Hepatocyte (in vitro differentiated cells): Measurements from ENCODE around the gene METTL13. TPM values are rescaled to one million over a fixed set of nuclear protein-coding genes. Genes with fewer than 3 reads are reported as not detected.

Experiments used
- DNase-seq: peaks from one replicate; pipeline ENCODE4 v3.0.0-alpha.2; 2016; ENCODE audit warnings: low spot score
- H2AFZ ChIP-seq: fragments of 200-600 bp; sonication (generic); 2 replicates; pipeline ENCODE4 v1.6.0; 2016; ENCODE audit warnings: antibody characterized with exemption, mild to moderate bottlenecking
- H3K27ac ChIP-seq: fragments of 200-600 bp; sonication (generic); 2 replicates; pipeline ENCODE4 v1.5.1; 2016; ENCODE audit warnings: mild to moderate bottlenecking
- H3K27me3 ChIP-seq: fragments of 200-600 bp; sonication (generic); 2 replicates; pipeline ENCODE4 v1.6.1; 2016
- H3K36me3 ChIP-seq: fragments of 200-600 bp; sonication (generic); replicated peaks from 2 replicates; pipeline ENCODE4 v1.5.1; 2016; ENCODE audit warnings: low read depth; ENCODE audit not compliant: insufficient read depth
- H3K4me1 ChIP-seq: fragments of 200-600 bp; sonication (generic); 2 replicates; pipeline ENCODE4 v1.5.1; 2016; ENCODE audit warnings: mild to moderate bottlenecking, moderate library complexity; ENCODE audit not compliant: insufficient read depth
- H3K4me2 ChIP-seq: fragments of 200-600 bp; sonication (generic); 2 replicates; pipeline ENCODE4 v1.6.0; 2016
- H3K4me3 ChIP-seq: fragments of 200-600 bp; sonication (generic); 2 replicates; pipeline ENCODE4 v1.5.1; 2016; ENCODE audit warnings: mild to moderate bottlenecking
- H3K79me2 ChIP-seq: fragments of 200-600 bp; sonication (generic); 2 replicates; pipeline ENCODE4 v1.6.0; 2017; ENCODE audit warnings: mild to moderate bottlenecking
- H3K9me2 ChIP-seq: fragments of 200-600 bp; sonication (generic); replicated peaks from 2 replicates; pipeline ENCODE4 v1.6.0; 2017; ENCODE audit warnings: mild to moderate bottlenecking; ENCODE audit not compliant: insufficient read depth
- H3K9me3 ChIP-seq: fragments of 200-600 bp; sonication (generic); 2 replicates; pipeline ENCODE4 v1.5.1; 2016; ENCODE audit warnings: low read depth, mild to moderate bottlenecking
- H4K20me1 ChIP-seq: fragments of 200-600 bp; sonication (generic); 2 replicates; pipeline ENCODE4 v1.6.0; 2016; ENCODE audit warnings: mild to moderate bottlenecking; ENCODE audit not compliant: insufficient read depth, poor library complexity, severe bottlenecking
- EZH2 ChIP-seq: fragments of 200-600 bp; sonication (generic); IDR thresholded peaks from 2 replicates; pipeline ENCODE4 v1.6.1; 2016; ENCODE audit warnings: antibody characterized with exemption, mild to moderate bottlenecking, borderline replicate concordance
- EZH2phosphoT487 ChIP-seq: fragments of 200-600 bp; sonication (generic); IDR thresholded peaks from one replicate; pipeline ENCODE4 v1.6.1; 2018; ENCODE audit warnings: antibody characterized with exemption, mild to moderate bottlenecking, low read depth, moderate library complexity; ENCODE audit not compliant: unreplicated experiment, severe bottlenecking
- WGBS: methylation state at CpG from one replicate; pipeline ENCODE4 v1.1.6; 2016; ENCODE audit warnings: low lambda C conversion rate; ENCODE audit errors: missing lambda C conversion rate; 5-methylcytosine and 5-hydroxymethylcytosine counted together
- polyA plus RNA-seq: library from polyadenylated mRNA; unstranded; fragments of >200 nt; fragmentation: Nextera tagmentation; extraction: Ambion mirVana; gene quantifications from 2 replicates; pipeline ENCODE4 v1.2.1, GENCODE V29; 2016
- total RNA-seq: library from RNA; depleted of rRNA; stranded (reverse); fragments of >200 nt; gene quantifications from 2 replicates; pipeline ENCODE4 v1.2.3, GENCODE V29; 2014
- TF ChIP-seq, protein P1 (sequence below): fragments of 200-600 bp; sonication (generic); IDR thresholded peaks from 2 replicates; pipeline ENCODE4 v1.5.1; 2016; ENCODE audit warnings: antibody characterized with exemption, mild to moderate bottlenecking; ENCODE audit not compliant: poor library complexity

Gene METTL13
- total and polyA plus RNA-seq, 2 experiments from 2014 or later: 19.5 to 24.4 TPM

GRCh38 chr1:171780583-171781175, 781 bp upstream of the METTL13 start:
- DNase-seq: no peak
- WGBS: 40% methylated on average over 11 of the region's 11 CpGs
- Histone ChIP-seq H3K9me3 (no peaks in the 10 kb centered on the region), H3K4me1 (no peaks in the 10 kb centered on the region), H3K79me2 (peaks cover 28% of the 10 kb centered on the region), H3K36me3 (no peaks in the 10 kb centered on the region), H3K27ac (peak overlapping the region; percentile 59), H3K4me3 (peak overlapping the region; percentile 23), H3K4me2 (peak overlapping the region; percentile 75), H2AFZ (peak overlapping the region; percentile 60), H4K20me1 (no peaks in the 10 kb centered on the region), H3K9me2 (no peaks in the 10 kb centered on the region), H3K27me3 (no peaks in the 10 kb centered on the region)
- TF ChIP-seq EZH2: no peak
- TF ChIP-seq EZH2phosphoT487: no peak
- TF ChIP-seq, protein P1, sequence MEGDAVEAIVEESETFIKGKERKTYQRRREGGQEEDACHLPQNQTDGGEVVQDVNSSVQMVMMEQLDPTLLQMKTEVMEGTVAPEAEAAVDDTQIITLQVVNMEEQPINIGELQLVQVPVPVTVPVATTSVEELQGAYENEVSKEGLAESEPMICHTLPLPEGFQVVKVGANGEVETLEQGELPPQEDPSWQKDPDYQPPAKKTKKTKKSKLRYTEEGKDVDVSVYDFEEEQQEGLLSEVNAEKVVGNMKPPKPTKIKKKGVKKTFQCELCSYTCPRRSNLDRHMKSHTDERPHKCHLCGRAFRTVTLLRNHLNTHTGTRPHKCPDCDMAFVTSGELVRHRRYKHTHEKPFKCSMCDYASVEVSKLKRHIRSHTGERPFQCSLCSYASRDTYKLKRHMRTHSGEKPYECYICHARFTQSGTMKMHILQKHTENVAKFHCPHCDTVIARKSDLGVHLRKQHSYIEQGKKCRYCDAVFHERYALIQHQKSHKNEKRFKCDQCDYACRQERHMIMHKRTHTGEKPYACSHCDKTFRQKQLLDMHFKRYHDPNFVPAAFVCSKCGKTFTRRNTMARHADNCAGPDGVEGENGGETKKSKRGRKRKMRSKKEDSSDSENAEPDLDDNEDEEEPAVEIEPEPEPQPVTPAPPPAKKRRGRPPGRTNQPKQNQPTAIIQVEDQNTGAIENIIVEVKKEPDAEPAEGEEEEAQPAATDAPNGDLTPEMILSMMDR: no peak

DNA sequence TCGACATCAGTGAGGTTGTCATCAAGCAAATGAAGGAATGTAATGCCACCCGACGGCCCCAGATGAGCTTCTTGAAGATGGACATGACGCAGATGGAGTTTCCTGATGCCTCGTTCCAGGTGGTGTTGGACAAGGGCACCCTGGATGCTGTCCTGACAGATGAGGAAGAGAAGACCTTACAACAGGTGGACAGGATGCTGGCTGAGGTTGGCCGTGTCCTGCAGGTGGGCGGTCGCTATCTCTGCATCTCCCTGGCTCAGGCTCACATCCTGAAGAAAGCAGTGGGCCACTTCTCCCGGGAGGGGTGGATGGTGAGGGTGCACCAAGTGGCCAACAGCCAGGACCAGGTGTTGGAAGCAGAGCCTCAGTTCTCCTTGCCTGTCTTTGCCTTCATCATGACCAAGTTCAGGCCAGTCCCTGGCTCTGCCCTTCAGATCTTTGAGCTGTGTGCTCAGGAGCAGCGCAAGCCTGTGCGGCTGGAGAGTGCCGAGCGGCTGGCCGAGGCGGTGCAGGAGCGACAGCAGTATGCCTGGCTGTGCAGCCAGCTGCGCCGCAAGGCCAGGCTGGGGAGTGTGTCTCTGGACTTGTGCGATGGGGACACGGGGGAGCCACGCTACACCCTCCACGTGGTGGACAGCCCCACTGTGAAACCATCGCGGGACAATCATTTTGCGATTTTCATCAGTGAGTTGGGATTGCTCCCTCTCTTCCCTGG, 2.5 kb downstream of the METTL13 start:
- no peak for DNase-seq
- H3K4me2 ChIP-seq: no peak overlapping the region
- peaks cover 28% of the 10 kb centered on the region for H3K79me2 ChIP-seq
- H3K9me3 ChIP-seq: no peaks in the 10 kb centered on the region
- H3K9me2 ChIP-seq: no peaks in the 10 kb centered on the region
- WGBS: 95% methylated on average over 25 of the region's 25 CpGs
- H3K4me1 ChIP-seq: no peaks in the 10 kb centered on the region
- no peak for TF ChIP-seq EZH2phosphoT487
- TF ChIP-seq, protein P1: no peak
- no peak for TF ChIP-seq EZH2
- no peak overlapping the region for H3K27ac ChIP-seq
- no peak overlapping the region for H2AFZ ChIP-seq
- no peaks in the 10 kb centered on the region for H4K20me1 ChIP-seq
- no peaks in the 10 kb centered on the region for H3K36me3 ChIP-seq
- no peaks in the 10 kb centered on the region for H3K27me3 ChIP-seq
- H3K4me3 ChIP-seq: no peak overlapping the region

- H3K9me2 ChIP-seq: no peaks in the 10 kb centered on the region
- TF ChIP-seq EZH2phosphoT487 (no peak), EZH2 (no peak)
- TF ChIP-seq, protein P1: no peak
- H3K4me1 ChIP-seq: no peaks in the 10 kb centered on the region
- no peaks in the 10 kb centered on the region for H3K9me3 ChIP-seq
- DNase-seq: no peak
- H2AFZ ChIP-seq: no peak overlapping the region
- peaks cover 28% of the 10 kb centered on the region for H3K79me2 ChIP-seq
- H3K36me3 ChIP-seq: no peaks in the 10 kb centered on the region
- H3K4me2 ChIP-seq: no peak overlapping the region
- H3K27me3 ChIP-seq: no peaks in the 10 kb centered on the region
- H4K20me1 ChIP-seq: no peaks in the 10 kb centered on the region
- H3K27ac ChIP-seq: no peak overlapping the region
- no peak overlapping the region for H3K4me3 ChIP-seq
These were observed 3.3 kb downstream of the METTL13 start for GRCh38 chr1:171784784-171785183.
